ENCODE results near the gene RHEX. TPM values are rescaled to one million over a fixed set of nuclear protein-coding genes. Genes with fewer than 3 reads are reported as not detected.

The RHEX gene
- total and polyA plus RNA-seq, 2 of the 13 experiments (the other 11 are each of a cell fraction or from before 2014, with no cell fraction given): 1.4 to 2.7 TPM

- WGBS (ENCODE audit: low lambda C conversion rate): 94% methylated on average over 3 of the region's 3 CpGs
- no peaks in the 10 kb centered on the region for H3K27me3 ChIP-seq (ENCODE audit: control insufficient read depth in 1 of 2, insufficient read depth in 2 of 2, low read length in 2 of 2)
- TF ChIP-seq HNF4G (IDR thresholded peaks at IDR 0.05; ENCODE audit: borderline replicate concordance, low read depth, low read length): no peak
- no peak for TF ChIP-seq HNF4G (CRISPR knock-in tag; IDR thresholded peaks at IDR 0.05; ENCODE audit: borderline replicate concordance, low read depth)
- TF ChIP-seq, protein P1, sequence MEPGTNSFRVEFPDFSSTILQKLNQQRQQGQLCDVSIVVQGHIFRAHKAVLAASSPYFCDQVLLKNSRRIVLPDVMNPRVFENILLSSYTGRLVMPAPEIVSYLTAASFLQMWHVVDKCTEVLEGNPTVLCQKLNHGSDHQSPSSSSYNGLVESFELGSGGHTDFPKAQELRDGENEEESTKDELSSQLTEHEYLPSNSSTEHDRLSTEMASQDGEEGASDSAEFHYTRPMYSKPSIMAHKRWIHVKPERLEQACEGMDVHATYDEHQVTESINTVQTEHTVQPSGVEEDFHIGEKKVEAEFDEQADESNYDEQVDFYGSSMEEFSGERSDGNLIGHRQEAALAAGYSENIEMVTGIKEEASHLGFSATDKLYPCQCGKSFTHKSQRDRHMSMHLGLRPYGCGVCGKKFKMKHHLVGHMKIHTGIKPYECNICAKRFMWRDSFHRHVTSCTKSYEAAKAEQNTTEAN (CRISPR knock-in tag; conservative IDR thresholded peaks at IDR 0.05): no peak
- no peak for TF ChIP-seq ZBTB20 (CRISPR knock-in tag; IDR thresholded peaks at IDR 0.05; ENCODE audit: borderline replicate concordance, low read depth)
- no peak for TF ChIP-seq ZFP1 (CRISPR knock-in tag; IDR thresholded peaks at IDR 0.05)
- TF ChIP-seq, protein P2, sequence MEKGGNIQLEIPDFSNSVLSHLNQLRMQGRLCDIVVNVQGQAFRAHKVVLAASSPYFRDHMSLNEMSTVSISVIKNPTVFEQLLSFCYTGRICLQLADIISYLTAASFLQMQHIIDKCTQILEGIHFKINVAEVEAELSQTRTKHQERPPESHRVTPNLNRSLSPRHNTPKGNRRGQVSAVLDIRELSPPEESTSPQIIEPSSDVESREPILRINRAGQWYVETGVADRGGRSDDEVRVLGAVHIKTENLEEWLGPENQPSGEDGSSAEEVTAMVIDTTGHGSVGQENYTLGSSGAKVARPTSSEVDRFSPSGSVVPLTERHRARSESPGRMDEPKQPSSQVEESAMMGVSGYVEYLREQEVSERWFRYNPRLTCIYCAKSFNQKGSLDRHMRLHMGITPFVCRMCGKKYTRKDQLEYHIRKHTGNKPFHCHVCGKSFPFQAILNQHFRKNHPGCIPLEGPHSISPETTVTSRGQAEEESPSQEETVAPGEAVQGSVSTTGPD (CRISPR knock-in tag; IDR thresholded peaks at IDR 0.05): no peak
- no peak for TF ChIP-seq USF2 (IDR thresholded peaks at IDR 0.05; ENCODE audit: low read depth, low read length)
- TF ChIP-seq USF2 (CRISPR knock-in tag; IDR thresholded peaks at IDR 0.05; ENCODE audit: borderline replicate concordance): no peak
- TF ChIP-seq SRSF4 (IDR thresholded peaks at IDR 0.05; ENCODE audit: low read depth, low read length, poor library complexity, severe bottlenecking): no peak
- no peak overlapping the region for H2AFZ ChIP-seq (ENCODE audit: low read length)
- no peak overlapping the region for H3K4me3 ChIP-seq (replicated peaks in 1 of 3; ENCODE audit: insufficient read depth in 1 of 3, low read depth in 2 of 3, low read length in 3 of 3)
- POLR2A ChIA-PET: no interaction called here
- ATAC-seq: no peak
- H3K4me1 ChIP-seq (ENCODE audit: insufficient read depth, low read length): no peaks in the 10 kb centered on the region
- intact Hi-C loops (cut with micrococcal nuclease; ENCODE audit: unreplicated experiment) (no loop called here), in situ Hi-C loops (cut with HindIII; ENCODE audit: extremely low pct_ligation_motif_present, low pct_unique_long_range_greater_than_20kb) (no loop called here)
- no peak overlapping the region for H3K4me2 ChIP-seq (ENCODE audit: low read depth, low read length)
- H3K9me3 ChIP-seq (ENCODE audit: low read length): no peaks in the 10 kb centered on the region
- no peaks in the 10 kb centered on the region for H3K79me2 ChIP-seq (ENCODE audit: insufficient read depth, low read length)
- no peaks in the 10 kb centered on the region for H3K36me3 ChIP-seq (replicated peaks in 1 of 2; ENCODE audit: control insufficient read depth in 1 of 2, insufficient read depth in 2 of 2, low read length in 2 of 2)
- H3K27ac ChIP-seq (ENCODE audit: extremely low read length, insufficient read depth, low read length): no peak overlapping the region
- no peak overlapping the region for H3K9ac ChIP-seq (ENCODE audit: insufficient read depth, low read depth, low read length)
- H4K20me1 ChIP-seq (ENCODE audit: insufficient read depth, low read length): no peaks in the 10 kb centered on the region
- DNase-seq (ENCODE audit: low spot score): no peak
- FAIRE-seq: no peak
- CTCF ChIA-PET (ENCODE audit: low intra/inter-chr PET ratio, low total read pairs): no interaction called here
- no TSS peak for BruUV-seq (replicated peaks)
Measured at GRCh38 chr1:206087091-206087490, 34.1 kb downstream of the RHEX start.

All from HepG2 (cell line).